Stomach (tissue), 9 donors: ENCODE measurements around the gene PIGW. TPM values are rescaled to one million over a fixed set of nuclear protein-coding genes. Genes with fewer than 3 reads are reported as not detected.

Experiments used
- DNase-seq, 2 donors: peaks; one replicate each; pipeline versions ENCODE4 v3.0.0 to v3.0.0-alpha.2; 2013 to 2019
- H3K27ac ChIP-seq, 5 donors: fragments of 200-600 bp in 4 of 5; sonication (generic) in 4 of 5; one replicate each; pipeline ENCODE4 v1.5.1; 2013 to 2019; ENCODE audit warnings: mild to moderate bottlenecking in 1 of 5, moderate library complexity in 1 of 5
- H3K27me3 ChIP-seq, 3 donors: fragments of 200-600 bp; sonication (generic); one replicate each; pipeline ENCODE4 v1.5.1; 2017 to 2019; ENCODE audit warnings: mixed run types in 1 of 3
- H3K36me3 ChIP-seq, 4 donors: fragments of 200-600 bp; sonication (generic); 1 replicate in 3 of 4; 2 replicates in 1 of 4; pipeline ENCODE4 v1.5.1; 2016 to 2019
- H3K4me1 ChIP-seq, 4 donors: fragments of 200-600 bp; sonication (generic); one replicate each; pipeline ENCODE4 v1.5.1; 2016 to 2019
- H3K4me3 ChIP-seq, 4 donors: fragments of 200-600 bp; sonication (generic) in 3 of 4; one replicate each; pipeline ENCODE4 v1.5.1; 2016 to 2019; ENCODE audit warnings: mild to moderate bottlenecking in 1 of 4
- H3K9me3 ChIP-seq, 4 donors: fragments of 200-600 bp; sonication (generic); one replicate each; pipeline ENCODE4 v1.5.1; 2016 to 2019
- EP300 ChIP-seq: sonication (generic); formaldehyde crosslinking; IDR thresholded peaks from one replicate; pipeline ENCODE4 v1.6.1; 2017; ENCODE audit warnings: antibody characterized with exemption
- POLR2A ChIP-seq, 4 donors: fragments of 450-650 bp; IDR thresholded peaks; one replicate each; pipeline ENCODE4 v1.6.1; 2016; ENCODE audit warnings: antibody characterized with exemption in 4 of 4, control low read depth in 2 of 4, mild to moderate bottlenecking in 1 of 4, moderate library complexity in 1 of 4
- POLR2AphosphoS5 ChIP-seq, 3 donors: sonication (generic); formaldehyde crosslinking; IDR thresholded peaks; one replicate each; pipeline ENCODE4 v1.6.1; 2016; ENCODE audit warnings: antibody characterized with exemption in 3 of 3
- WGBS, 5 donors: extraction: QIAGEN DNeasy Blood & Tissue Kit in 3 of 5; methylation state at CpG; one replicate each; pipeline versions ENCODE4 v1.1.5 to v1.1.7; 2013 to 2018; 5-methylcytosine and 5-hydroxymethylcytosine counted together
- intact Hi-C: fragments of 100-400 bp; cut with DNase I; formaldehyde crosslinking; loops from one replicate; pipeline ENCODE4 v1.15.1; 2023; ENCODE audit warnings: low total_unique reads
- polyA plus RNA-seq, 3 donors: library from polyadenylated mRNA; stranded (reverse); fragments of 200-250 nt; gene quantifications; one replicate each; pipeline ENCODE4 v1.2.3, GENCODE V29; 2013
- total RNA-seq, 5 donors: library from RNA; depleted of rRNA; stranded (reverse); fragments of >200 nt; gene quantifications; one replicate each; pipeline versions ENCODE4 v1.1.0 to v1.2.3, GENCODE V29; 2014 to 2016
- TF ChIP-seq, protein P1 (sequence below), 7 experiments: fragments of 450-650 bp in 4 of 7; fragments of 200-600 bp in 3 of 7; sonication (generic) in 3 of 7; IDR thresholded peaks; one replicate each; pipeline ENCODE4 v1.5.1; 2016 to 2019; ENCODE audit warnings: antibody characterized with exemption in 7 of 7, control low read depth in 2 of 7, mild to moderate bottlenecking in 1 of 7
- donor health status: healthy with polysubstance abuse.
- donor health status: Bipolar disorder and iron deficiency.
- donor health status: healthy.

Gene PIGW
- total and polyA plus RNA-seq, 8 donors = 0.45 to 12.7 (median 4.3) TPM; not detected in 1

DNA sequence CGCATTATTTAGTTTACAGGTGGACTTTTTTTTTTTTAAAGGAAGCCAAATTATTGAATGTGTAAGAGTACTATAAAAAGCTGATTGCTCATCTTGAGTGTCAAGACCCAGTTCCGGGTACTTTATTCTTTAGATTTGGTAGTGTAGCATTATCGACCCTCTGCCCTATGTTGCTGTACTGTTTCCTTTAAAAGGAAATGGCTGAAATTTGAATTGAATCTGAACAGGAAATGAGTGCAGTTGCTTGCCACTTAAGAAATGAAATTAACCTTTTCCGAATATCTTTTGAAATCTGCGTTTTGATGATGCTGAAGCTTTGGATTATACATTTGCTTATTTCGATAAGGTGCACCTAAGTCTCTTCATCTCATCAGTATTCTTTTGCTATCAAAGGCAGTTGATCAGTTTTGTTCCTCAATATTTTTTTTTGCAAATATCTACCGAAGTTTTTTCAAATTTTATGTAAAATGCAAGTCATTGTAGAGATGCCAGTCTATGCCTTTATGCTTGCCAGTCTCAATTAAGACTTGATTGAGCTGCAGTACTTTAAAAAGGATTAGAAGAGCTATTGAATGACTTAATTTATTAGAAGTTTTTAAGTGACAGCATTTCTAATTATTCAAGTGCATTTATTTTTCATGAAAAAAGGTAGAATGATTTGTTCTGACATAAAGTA lies 11.8 kb downstream of the PIGW start:
- no peak for TF ChIP-seq POLR2AphosphoS5 (IDR thresholded peaks at IDR 0.05)
- TF ChIP-seq, protein P1, sequence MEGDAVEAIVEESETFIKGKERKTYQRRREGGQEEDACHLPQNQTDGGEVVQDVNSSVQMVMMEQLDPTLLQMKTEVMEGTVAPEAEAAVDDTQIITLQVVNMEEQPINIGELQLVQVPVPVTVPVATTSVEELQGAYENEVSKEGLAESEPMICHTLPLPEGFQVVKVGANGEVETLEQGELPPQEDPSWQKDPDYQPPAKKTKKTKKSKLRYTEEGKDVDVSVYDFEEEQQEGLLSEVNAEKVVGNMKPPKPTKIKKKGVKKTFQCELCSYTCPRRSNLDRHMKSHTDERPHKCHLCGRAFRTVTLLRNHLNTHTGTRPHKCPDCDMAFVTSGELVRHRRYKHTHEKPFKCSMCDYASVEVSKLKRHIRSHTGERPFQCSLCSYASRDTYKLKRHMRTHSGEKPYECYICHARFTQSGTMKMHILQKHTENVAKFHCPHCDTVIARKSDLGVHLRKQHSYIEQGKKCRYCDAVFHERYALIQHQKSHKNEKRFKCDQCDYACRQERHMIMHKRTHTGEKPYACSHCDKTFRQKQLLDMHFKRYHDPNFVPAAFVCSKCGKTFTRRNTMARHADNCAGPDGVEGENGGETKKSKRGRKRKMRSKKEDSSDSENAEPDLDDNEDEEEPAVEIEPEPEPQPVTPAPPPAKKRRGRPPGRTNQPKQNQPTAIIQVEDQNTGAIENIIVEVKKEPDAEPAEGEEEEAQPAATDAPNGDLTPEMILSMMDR (IDR thresholded peaks at IDR 0.05) = no peak
- no peak for TF ChIP-seq EP300
- no peak for TF ChIP-seq POLR2A (IDR thresholded peaks at IDR 0.05)
- DNase-seq = no peak
- whole genome bisulfite sequencing, 5 donors = 4 to 15% (median 8%) methylated on average over 7 of the region's 7 CpGs
- Histone ChIP-seq H3K9me3 (no peaks in the 10 kb centered on the region), H3K36me3 (peaks cover 0 to 3% (median 0%) of the 10 kb centered on the region in 4 donors), H3K27ac (peak overlapping the region in 4 of 5 donors; percentile 99 to 100 (median 100)), H3K4me1 (peaks cover 41 to 72% (median 59%) of the 10 kb centered on the region in 4 donors), H3K27me3 (no peaks in the 10 kb centered on the region), H3K4me3 (peak overlapping the region; percentile 70 to 100 (median 94))
- intact Hi-C loops = no loop called here

DNA sequence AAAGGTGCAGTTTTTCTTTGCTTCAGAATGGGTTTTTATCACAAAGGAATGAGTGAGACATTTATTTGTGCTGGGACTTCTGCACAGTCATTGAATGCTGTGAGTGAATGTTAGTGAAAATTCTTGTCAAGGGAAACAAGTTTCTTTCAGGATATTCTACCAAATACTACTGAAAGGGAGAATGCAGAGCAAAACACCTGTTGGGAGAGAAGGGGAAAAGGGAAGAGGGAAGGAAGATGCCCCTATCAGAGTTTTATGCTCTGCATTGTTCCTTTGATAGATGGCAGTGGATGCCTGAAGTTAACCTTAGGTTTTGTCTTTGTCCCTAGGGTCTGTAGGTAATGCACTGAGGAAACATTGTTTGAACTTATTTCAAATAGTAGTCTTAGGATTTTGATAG lies 13.0 kb downstream of the PIGW start:
- no peak for TF ChIP-seq POLR2AphosphoS5 (IDR thresholded peaks at IDR 0.05)
- TF ChIP-seq EP300 = no peak
- no peak for TF ChIP-seq POLR2A (IDR thresholded peaks at IDR 0.05)
- TF ChIP-seq, protein P1 (IDR thresholded peaks at IDR 0.05) = no peak
- intact Hi-C loops = no loop called here
- Histone ChIP-seq H3K27ac (peak overlapping the region in 3 of 5 donors; percentile 14 to 99 (median 58)), H3K4me1 (peaks cover 41 to 80% (median 64%) of the 10 kb centered on the region in 4 donors), H3K36me3 (peaks cover 0 to 3% (median 0%) of the 10 kb centered on the region in 4 donors), H3K27me3 (no peaks in the 10 kb centered on the region), H3K9me3 (no peaks in the 10 kb centered on the region), H3K4me3 (peak overlapping the region in 2 of 4 donors; percentile 70 to 90)
- DNase-seq = no peak

DNA sequence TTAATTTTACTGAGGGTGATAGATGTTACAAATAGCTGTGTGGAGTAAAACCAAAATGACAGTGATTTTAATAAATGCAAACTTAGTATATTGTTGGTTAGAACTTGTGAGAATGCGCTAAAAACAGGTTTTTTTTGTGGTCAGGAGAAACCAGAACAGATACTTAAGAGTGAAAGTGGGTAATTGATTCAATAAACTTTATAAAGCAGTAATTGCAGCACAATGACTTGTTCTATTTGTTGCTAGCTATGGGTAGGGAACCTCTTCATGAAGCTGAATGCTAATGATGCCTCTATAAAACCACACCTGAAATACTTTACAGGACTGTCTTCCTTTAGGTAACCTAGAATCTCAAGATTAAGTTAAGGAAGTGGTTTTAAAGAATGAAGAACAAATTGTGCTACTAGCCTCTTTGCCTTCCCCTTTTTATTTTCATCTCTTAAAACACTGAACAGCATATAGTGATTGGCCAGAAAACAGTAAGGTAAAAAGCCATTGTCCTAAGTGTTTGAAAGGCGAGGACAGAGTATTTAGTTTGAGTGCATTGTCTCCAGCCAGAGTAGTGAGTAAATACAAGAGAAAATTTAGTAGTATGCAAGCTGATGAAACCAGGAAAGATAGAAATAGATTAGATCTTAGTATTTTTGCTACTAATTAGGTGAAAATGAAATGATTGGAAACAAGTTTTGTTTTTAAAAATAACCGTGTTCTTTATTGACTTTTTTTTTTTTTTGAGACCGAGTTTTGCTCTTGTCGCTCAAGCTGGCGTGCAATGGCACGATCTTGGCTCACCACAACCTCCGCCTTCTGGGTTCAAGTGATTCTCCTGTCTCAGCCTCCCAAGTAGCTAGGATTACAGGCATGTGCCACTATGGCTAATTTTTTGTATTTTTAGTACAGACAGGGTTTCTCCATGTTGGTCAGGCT lies 16.0 kb downstream of the PIGW start:
- Histone ChIP-seq H3K27ac (peak overlapping the region in 3 of 5 donors; percentile 4 to 61 (median 15)), H3K4me1 (peaks cover 35 to 94% (median 65%) of the 10 kb centered on the region in 4 donors), H3K27me3 (no peaks in the 10 kb centered on the region), H3K36me3 (peaks cover 1 to 16% (median 11%) of the 10 kb centered on the region in 4 donors), H3K4me3 (no peak overlapping the region), H3K9me3 (no peaks in the 10 kb centered on the region)
- no peak for DNase-seq
- WGBS, 5 donors = 78 to 82% (median 80%) methylated on average over 8 of the region's 8 CpGs
- TF ChIP-seq, protein P1 (IDR thresholded peaks at IDR 0.05) = no peak
- no peak for TF ChIP-seq POLR2AphosphoS5 (IDR thresholded peaks at IDR 0.05)
- TF ChIP-seq EP300 = no peak
- TF ChIP-seq POLR2A (IDR thresholded peaks at IDR 0.05) = no peak
- intact Hi-C loops = no loop called here

DNA sequence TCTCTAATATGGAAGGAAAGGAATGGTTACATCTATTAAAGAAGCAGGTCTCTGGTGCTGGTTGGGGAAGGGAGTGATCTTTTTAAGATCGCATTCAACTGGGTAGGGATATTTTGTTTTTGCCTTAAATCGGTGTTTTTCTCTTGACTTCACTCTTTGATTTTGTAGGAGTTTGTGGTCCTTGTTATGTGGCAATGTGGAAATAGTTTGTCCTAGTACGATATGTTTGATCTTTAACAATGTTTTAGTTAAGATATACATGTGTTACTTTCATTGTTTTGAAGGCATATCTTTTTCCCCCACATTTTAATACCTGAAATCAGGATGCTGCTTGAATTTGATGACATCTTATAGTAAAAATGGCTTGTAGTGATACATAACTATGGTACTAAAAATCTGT lies 18.7 kb downstream of the PIGW start:
- no peaks in the 10 kb centered on the region for H3K9me3 ChIP-seq
- no peak for DNase-seq
- 66 to 83% (median 80%) methylated on average over 3 of the region's 3 CpGs for WGBS, 5 donors
- H3K36me3 ChIP-seq = peaks cover 19 to 43% (median 38%) of the 10 kb centered on the region in 4 donors
- TF ChIP-seq, protein P1 (IDR thresholded peaks at IDR 0.05) = no peak
- TF ChIP-seq POLR2AphosphoS5 (IDR thresholded peaks at IDR 0.05) = no peak
- no peak for TF ChIP-seq EP300
- TF ChIP-seq POLR2A (IDR thresholded peaks at IDR 0.05) = no peak
- no peak overlapping the region for H3K4me3 ChIP-seq
- H3K4me1 ChIP-seq = peaks cover 8 to 73% (median 39%) of the 10 kb centered on the region in 4 donors
- no peak overlapping the region for H3K27ac ChIP-seq
- H3K27me3 ChIP-seq = no peaks in the 10 kb centered on the region
- intact Hi-C loops = no loop called here
